HG02870 (cell line): Measurements from ENCODE around the gene RWDD3.

Experiments used
- ATAC-seq: cut with Tn5 transposase; IDR thresholded peaks from one replicate; pipeline ENCODE4 v1.9.1; 2021; ENCODE audit warnings: mild to moderate bottlenecking, moderate library complexity; ENCODE audit not compliant: unreplicated experiment

Gene RWDD3, protein sequence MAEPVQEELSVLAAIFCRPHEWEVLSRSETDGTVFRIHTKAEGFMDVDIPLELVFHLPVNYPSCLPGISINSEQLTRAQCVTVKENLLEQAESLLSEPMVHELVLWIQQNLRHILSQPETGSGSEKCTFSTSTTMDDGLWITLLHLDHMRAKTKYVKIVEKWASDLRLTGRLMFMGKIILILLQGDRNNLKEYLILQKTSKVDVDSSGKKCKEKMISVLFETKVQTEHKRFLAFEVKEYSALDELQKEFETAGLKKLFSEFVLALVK

DNA sequence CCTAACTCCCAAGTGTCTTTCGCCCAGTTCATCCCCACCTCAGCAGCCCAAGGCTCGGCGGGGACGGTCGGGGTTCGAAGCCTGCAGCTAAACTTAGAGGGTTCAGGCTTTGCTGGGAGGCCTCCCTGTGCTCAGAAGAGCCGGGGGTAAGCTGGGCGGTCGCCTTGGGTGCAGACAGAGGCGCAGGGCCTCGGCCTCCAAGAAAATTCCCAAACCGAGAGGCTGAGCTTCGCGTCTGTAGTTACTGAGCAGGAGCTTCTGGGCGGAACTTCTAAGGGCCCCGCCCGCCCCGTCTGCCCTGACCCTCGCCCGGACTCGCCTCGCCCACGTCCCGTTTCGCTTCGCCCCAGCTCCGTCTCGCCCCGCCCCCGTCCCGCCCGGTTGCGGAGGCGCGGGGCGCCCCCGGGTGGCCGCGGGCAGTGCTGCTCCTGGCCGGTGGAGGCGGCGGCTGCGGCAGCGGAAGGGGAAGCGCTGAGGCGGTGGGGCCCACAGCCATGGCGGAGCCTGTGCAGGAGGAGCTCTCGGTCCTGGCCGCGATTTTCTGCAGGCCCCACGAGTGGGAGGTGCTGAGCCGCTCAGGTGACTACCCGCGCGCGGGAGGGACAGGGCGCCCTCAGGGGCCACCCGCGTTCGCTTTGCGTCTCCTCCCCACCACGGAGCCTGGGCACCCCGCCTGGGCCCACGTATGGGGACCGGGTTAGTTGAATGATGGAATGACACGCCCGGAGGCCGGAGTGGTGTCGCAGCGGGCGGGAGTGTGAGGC lies at the start of gene RWDD3:
Gene RWDD3, plus strand, starts transcription at position 474 of the 764 bp plus-strand sequence. Its CDS starts 21 bp downstream, at position 495.
- ATAC-seq, result peak; percentile 95

DNA sequence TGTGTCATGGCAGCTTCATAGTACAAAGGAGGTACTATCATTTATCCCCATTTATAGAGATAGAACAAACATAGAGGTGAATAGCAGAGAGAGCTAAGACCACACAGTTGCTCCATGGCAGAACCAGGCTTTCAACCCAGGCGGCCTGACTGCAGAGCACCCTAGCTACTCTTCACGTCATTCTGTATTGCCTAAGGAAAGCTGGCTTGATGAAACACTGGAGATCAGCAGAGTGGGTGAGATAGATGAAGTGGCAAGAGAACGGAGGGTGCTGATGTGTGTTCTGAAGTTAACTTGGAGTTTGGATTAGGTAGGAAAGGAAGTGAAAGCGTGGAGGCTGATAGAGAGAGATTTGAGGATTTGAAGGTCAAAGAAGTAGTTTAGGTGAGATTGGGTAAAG lies 47.9 kb upstream of the RWDD3 start:
- no peak for ATAC-seq

DNA sequence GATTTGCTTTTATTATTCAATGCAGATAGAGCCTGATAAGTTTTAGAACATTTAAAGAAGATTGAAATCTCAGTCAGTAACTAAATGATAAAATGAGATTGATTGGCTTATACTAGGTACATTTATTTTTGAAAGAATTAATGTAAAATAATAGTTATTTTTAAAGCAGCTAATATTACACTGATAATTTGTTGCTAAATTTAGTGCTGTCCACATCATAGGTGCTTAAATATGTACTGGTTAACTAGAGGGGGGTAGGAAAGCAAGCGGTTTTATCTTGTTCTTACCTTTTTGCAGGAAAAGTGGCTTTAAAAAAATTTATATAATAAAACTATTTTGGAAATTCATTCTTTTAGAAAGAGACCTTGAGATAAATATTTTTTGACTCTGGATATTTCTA lies 40.4 kb upstream of the RWDD3 start:
- ATAC-seq, result no peak

DNA sequence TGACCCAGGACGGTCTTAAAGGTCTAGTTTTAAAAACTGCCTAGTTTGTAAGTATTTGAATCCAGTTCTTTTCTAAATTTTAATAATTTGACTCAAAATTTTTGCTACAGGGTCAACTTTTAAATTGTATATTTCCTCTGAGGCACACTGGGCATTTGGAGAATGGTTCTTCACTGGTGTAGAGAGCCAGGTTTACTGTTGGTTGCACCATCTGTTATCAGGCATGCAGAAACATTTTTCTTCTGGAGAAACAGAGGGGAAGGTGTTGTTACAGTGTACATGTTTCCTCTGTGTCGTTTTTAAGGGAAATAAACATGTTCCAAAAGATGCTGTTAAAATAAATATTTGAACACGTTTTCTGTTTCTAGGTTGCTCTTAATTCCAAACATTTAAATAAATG lies 39.0 kb upstream of the RWDD3 start:
- no peak for ATAC-seq

DNA sequence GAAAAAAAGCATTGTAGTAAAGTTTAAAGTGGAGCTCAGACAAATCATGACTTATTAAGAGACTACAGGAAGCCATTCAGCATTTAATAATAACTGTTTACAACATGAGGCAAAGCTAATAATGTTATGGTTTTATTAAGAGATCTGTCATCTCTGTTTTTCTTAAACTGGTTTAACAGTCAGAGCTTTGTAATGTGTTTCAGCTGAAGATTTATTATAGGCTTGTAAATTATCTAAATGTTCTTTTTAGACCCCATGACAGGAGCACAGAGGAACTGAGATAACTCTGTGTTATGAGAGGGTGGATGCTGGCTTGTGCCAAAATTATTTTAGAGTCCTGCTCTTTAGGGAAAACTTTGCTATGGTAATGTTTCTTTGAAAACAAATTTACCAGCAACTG lies 38.0 kb upstream of the RWDD3 start:
- no peak for ATAC-seq

DNA sequence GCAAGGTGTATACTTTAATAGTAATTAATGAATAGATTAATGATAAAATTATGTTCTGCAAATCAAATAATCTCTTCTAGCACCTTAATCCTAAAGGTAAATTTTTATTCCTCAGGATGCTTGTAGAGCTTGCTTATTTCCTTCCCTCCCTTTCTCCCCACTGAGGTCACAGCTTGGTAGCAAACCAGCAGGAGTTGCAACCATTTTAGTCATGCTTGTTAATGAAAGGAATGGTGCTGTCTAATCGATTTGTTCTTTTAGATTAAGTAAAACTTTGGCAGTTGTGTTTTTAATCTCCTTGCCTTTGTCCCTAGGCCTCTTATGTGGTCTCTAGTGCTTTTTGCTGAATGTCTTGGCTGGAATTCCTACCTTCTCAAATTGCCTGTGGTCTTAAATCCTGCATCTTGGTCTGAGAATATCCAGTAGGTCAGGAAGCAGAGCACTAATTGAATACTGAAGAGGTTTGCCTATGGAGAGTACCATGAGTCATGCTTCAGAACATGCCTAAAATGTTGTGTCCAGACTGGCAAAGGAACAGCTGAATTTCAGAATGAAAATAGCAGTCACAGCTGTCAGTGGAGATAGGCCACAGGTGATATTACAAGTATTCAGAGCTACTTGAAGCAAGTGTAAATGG lies 36.3 kb upstream of the RWDD3 start:
- ATAC-seq, result no peak

DNA sequence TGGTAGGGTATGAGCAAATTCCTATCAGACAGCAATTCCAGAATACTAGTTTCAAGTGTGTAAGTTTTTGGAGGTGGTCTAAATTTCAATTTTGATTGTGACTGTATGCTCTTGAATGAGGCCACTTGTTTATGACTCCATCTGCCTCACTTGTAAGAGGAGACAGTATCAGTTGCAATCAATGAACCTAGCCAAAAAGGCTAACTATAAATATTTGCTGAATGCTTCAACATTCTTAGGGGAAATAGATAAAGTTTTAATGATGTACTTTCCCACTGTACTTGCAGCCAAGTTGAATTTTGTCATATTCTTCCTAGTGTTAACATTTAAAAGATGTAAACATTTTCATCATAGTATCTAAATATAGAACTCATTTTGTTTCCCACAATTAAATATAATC lies 32.1 kb upstream of the RWDD3 start:
- ATAC-seq, result no peak

DNA sequence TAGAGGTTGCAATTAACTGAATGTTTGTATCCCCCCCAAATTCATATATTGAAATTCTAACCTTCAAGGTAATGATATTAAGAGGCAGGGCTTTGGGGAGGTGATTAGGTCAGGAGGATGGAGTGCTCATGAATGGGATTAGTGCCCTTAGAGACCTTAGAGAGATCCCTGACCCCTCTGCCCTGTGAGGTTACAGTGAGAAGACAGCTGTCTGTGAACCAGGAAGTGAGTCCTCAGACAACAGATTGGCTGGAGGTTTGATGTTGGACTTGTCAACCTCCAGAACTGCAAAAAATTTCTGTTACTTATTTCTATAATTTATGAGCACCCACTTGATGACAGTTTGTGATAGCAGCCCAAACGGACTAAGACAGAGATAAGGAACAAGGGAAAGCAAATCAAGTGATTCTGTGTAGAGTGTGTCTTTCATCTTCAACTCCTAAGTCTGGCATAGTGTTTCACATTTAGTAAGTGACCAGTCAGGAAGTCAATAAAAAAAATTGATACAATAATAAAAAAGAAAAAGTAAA lies 30.0 kb upstream of the RWDD3 start:
- no peak for ATAC-seq

DNA sequence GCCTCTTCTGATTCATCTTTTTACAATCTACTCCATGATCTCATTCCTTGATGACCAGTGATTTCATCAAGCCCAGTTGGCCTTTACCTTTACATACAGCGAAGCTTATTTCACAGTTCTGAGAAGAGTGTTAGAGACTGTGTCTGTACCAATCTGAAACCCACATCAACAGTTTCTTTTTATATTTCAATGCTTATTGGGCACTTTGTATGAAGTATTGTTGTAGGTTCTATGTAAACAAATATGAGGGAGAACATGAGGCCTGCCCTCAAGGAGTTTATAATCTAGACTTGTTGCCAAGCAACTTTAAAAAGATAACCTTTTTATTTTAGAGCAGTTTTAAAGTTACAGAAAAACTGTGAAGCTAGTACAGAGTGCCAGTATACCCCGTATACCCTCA lies 27.5 kb upstream of the RWDD3 start:
- no peak for ATAC-seq

DNA sequence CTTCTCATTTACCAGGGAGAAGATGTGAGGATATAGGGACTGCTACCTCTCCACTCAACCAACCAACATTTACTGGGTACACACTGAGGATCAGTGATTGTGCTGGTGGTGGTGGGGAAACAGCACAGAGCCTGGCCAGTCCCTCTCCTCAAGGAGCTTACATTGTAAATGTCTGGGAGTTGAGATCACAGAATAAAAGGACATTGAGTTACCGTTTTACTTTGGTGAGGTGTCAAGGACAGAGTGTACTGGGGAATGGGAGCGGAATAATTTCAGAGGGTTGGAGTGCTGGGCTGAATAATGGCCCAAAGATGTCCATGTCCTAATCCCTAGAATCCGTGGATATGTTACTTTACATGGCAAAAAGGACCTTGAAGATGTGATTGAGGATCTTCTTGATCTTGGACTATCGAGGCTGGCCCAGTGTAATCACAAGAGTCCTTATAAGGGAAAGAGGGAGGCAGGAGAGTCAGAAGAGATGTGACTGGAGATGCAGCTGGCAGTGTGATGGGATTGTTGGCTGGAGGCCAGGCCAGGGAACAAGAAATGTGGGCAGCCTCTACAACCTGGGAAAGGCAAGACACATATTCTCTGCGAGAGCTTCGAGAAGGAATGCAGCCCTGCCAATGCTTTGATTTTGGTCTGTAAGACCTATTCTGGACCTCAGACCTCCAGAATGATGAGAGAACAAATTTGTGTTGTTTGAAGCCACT lies 26.6 kb upstream of the RWDD3 start:
- ATAC-seq, result no peak

DNA sequence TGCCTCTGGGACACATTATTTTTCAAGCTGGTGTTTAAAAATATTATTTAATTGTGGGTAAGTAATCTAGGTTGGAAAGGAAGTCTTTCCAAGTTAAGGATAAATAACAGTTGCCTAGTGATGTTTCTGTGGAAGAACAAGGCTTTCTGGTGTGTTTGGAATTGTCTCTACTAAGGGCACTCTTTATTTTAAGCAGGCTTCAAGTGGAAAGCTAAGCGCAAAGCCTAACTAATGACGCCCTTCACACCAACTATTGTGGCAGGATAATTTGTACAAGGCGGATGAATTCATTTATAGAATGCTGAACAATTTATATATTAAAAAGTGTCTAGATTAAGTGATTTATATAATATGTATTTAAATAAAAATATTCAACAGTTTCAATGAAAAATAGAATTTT lies 25.1 kb upstream of the RWDD3 start:
- ATAC-seq, result no peak

DNA sequence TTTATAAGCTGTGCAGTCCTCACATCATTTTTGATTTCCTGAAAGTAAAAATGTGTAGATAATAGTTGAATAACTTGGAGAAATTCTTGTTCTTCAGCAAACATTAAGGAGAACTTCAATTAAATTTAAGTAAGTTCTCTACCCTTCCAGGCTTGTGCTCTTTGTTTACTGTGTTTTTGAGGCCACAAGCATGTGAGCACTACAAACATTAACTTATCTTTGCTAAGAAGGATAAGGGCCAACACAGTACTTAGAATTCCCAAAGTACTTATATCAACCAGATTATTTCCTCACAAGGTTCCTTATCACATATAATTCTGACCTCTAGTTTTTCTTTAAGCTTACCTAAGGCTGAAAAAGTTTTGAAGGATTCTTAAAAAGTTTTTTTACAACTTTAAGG lies 24.7 kb upstream of the RWDD3 start:
- ATAC-seq, result no peak

DNA sequence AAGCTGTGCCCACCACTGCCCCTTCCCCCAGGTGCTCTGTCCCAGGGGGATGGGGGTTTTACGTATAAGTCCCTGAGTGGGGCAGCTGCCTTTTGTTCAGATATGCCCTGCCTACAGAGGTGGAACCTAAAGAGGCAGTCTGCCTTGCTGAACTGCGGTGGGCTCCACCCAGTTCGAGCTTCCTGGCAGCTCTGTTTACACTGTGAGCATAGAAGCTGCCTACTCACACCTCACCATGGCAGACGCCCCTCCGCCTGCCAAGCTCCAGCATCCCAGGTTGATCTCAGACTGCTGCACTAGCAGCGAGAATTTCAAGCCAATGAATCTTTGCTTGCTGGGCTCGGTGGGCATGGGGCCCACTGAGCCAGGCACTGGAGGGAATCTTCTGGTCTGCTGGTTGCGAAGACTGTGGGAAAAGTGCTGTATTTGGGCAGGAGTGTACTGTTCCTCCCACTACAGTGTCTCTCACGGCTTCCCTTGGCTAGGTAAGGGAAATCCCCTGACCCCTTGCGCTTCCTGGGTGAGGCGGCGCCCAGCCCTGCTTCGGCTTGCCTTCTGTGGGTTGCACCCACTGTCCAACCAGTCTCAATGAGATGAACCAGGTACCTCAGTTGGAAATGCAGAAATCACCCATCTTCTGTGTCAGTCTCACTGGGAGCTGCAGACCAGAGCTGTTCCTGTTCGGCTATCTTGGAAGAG lies 17.6 kb upstream of the RWDD3 start:
- ATAC-seq, result no peak

DNA sequence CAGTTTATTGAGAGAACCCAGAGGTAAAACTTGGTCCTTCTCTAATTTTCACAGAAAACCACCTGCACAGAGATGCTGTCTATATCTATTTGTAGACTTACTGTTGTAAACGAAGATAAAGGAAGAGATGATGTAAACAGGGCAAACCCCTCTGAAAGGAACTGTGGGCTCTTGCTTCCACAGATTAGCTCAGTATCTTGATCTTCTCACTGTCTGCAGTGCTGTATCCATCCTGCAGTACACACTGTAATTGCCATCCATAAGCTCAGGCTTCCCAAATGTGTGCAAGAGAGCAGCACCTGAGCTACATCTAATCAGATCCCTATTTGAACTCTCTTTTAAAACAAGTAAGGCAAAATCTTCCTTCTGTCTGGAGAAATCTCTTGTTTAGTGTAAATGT lies 16.6 kb upstream of the RWDD3 start:
- ATAC-seq, result no peak

DNA sequence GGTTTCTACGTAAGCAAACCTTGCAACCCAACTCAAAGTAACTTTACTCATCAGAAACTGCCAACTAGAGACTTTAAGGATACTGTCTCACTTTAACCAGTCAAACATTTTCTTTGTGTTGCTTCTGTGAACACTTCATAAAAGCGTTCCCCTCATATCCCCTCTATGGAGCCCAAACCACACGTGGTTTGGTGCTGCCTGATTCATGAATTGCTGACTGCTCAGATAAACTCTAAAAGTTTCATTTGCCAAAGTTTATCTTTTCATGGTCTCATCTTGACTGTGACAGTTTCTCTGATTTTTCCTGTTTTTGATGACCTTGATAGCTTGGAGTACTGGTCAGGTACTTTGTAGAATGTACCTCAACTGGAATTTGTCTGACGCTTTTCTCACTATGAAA lies 14.6 kb upstream of the RWDD3 start:
- ATAC-seq, result no peak

DNA sequence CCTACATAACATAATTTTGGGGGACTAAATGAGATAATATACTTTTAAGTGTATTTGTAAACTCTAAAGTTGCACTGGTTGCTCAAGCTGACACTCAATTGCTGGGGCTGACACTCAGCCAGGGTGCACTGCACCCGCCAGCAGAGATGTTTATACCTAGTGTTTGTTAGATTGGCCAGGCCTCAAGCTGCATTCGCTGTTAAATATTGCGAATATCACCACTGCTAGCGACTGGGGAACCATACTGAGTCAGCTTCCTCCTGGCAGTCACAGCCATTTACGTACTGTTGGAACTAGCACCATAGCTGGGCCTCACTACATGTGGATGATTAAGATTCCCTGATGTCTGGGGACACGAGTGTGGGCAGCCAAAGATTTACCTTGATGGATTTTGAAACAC lies 12.7 kb upstream of the RWDD3 start:
- ATAC-seq, result no peak

DNA sequence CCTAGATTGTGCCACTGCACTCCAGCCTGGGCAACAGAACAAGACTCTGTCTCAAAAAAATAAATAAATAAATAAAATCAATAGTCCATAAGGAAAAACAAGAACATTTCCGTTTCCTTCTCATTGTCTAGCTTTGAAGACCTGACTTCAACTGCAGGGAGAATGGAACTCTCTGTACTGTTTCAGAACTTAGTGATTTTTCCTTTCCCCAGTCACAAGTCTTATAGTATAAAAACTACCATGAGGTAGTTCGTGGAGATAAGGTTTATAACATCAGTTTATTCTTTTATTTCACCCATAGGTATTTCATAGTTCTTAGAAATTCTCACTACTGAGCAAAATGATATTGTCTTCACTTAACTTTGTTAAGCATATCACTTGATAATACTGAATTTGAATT lies 11.4 kb upstream of the RWDD3 start:
- ATAC-seq, result no peak

DNA sequence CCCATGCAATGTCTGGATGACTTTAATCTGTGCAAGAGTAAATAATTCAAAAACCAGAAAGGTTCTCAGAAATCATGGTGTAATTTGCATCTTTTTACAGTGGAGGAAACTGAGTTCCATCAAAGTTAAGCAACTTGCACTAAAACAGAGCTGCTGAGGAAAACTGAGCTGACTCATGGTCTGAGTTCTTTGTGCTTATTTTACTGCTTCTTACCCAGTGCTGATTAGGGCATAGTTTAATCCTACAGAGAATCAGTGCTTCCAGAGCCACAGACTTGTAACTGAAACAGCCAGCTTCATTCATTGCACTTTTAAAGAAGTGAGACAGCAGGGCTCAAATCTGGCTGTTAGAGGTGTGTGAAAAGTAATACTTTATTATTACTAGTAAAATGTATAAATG lies 10.9 kb upstream of the RWDD3 start:
- no peak for ATAC-seq

DNA sequence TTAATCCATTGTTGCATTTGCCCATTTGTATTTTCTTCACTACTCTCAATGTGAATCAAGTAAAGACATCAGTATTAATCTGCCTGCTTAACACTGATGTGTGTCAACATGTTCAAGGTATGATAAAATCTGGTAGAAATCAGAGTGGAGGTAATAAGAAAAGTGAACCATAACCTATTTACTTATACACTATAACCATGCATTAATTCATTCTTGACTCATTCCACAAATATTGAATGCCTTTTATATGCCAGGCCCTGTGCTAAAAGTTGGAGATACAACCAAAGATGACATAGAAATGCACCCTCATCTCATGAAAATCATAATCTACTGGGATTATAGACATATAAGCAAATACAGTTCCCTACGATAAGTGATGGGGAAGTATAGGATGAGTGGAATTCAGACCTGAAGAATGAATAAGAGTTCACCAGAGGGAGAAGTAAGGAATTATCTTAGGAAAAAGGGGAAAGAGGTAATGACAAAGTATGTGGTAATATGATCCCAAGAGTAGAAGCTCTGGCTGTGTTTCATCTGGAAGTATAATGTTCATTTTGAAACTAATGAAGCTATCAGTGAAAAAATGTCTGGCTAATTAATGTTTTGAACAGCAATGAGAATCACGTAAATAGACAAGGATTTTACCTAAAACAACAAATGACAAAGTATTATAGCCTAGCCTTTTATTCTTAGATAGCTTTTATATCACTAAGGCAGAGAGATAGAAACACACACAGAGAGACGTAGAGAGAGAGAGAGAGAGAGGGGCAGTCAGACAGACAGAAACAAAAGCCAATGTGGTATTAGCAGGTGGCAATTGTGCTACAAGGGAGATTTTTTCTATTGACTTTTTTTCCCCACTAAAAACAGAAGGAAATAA lies 7.0 kb upstream of the RWDD3 start:
- no peak for ATAC-seq

DNA sequence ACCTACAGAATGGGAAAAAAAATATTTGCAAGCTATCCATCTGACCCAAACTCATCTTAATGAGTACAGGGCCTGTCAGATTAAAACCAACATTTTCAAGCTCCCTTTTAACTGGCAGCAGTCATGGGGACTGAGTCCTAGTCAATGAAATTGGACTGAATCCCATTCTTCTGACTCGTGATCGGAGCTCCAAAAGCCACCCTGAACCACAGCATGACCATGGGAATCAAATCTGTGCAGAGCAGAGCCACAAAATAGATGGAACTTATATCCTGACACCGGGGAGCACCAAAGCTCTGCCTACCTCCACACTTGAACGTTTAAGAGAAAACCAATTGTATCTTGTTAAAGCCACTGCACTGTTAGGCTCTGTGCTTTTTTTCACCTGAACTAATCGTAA lies 5.0 kb upstream of the RWDD3 start:
- no peak for ATAC-seq
